WTC11 (cell line): ENCODE data around the gene RCAN2. TPM values are rescaled to one million over a fixed set of nuclear protein-coding genes. Genes with fewer than 3 reads are reported as not detected.

Experiments
- ATAC-seq: fragments of 200-7000 bp; cut with Tn5 transposase; 2 replicates; pipeline ENCODE4 v1.10.0; 2021; ENCODE audit warnings: mild to moderate bottlenecking, moderate library complexity
- CTCF ChIA-PET: fragments of 300-600 bp; sonication (Branson Sonifier 250); formaldehyde crosslinking; loops from one replicate; lab custom pipeline; 2021; ENCODE audit warnings: antibody characterized with exemption; lab: Charles Lee
- POLR2A ChIA-PET: fragments of 350-600 bp; sonication (Branson Sonifier 250); formaldehyde crosslinking; loops from one replicate; lab custom pipeline; 2021; ENCODE audit warnings: antibody characterized with exemption; lab: Charles Lee
- DNase-seq: peaks from one replicate; pipeline ENCODE4 v3.0.0; 2021; ENCODE audit warnings: low spot score
- H3K27ac Mint-ChIP-seq: 2 replicates; pipeline ENCODE4 v1.8.0; 2021; ENCODE audit warnings: mixed read lengths
- H3K27me3 Mint-ChIP-seq: 2 replicates; pipeline ENCODE4 v1.8.0; 2021; ENCODE audit warnings: low read depth, mild to moderate bottlenecking, moderate library complexity, mixed read lengths
- H3K36me3 Mint-ChIP-seq: 2 replicates; pipeline ENCODE4 v1.8.0; 2021; ENCODE audit warnings: mixed read lengths
- H3K4me1 Mint-ChIP-seq: 2 replicates; pipeline ENCODE4 v1.8.0; 2022; ENCODE audit warnings: mixed read lengths
- H3K4me3 Mint-ChIP-seq: 2 replicates; pipeline ENCODE4 v1.8.0; 2021; ENCODE audit warnings: mild to moderate bottlenecking, moderate library complexity, mixed read lengths
- H3K9me3 Mint-ChIP-seq: 2 replicates; pipeline ENCODE4 v1.8.0; 2021; ENCODE audit warnings: mixed read lengths
- AFF4 ChIP-seq: sonication (generic); formaldehyde crosslinking; IDR thresholded peaks from 2 replicates; pipeline ENCODE4 v1.8.1; 2023; ENCODE audit warnings: mild to moderate bottlenecking, missing genetic modification reagents, borderline replicate concordance
- AR ChIP-seq: fragments of 250-450 bp; sonication (Bioruptor Pico); IDR thresholded peaks from 2 replicates; pipeline ENCODE4 v1.9.0; 2021; ENCODE audit warnings: mild to moderate bottlenecking
- ELF4 ChIP-seq: sonication (generic); formaldehyde crosslinking; IDR thresholded peaks from 2 replicates; pipeline ENCODE4 v1.8.1; 2022; ENCODE audit warnings: low read depth, mild to moderate bottlenecking, moderate library complexity, missing genetic modification reagents
- EMX1 ChIP-seq: fragments of 250-450 bp; sonication (Bioruptor Pico); IDR thresholded peaks from 2 replicates; pipeline ENCODE4 v1.8.0; 2021; ENCODE audit warnings: mild to moderate bottlenecking
- ESRRA ChIP-seq: sonication (generic); formaldehyde crosslinking; IDR thresholded peaks from 2 replicates; pipeline ENCODE4 v1.8.1; 2022; ENCODE audit warnings: mild to moderate bottlenecking, missing genetic modification reagents, borderline replicate concordance
- HMGA2 ChIP-seq: fragments of 250-450 bp; sonication (Bioruptor Pico); IDR thresholded peaks from 2 replicates; pipeline ENCODE4 v1.4.0; 2021; ENCODE audit warnings: mild to moderate bottlenecking, moderate library complexity
- MAX ChIP-seq: sonication (generic); formaldehyde crosslinking; IDR thresholded peaks from 2 replicates; pipeline ENCODE4 v1.8.0; 2022; ENCODE audit warnings: mild to moderate bottlenecking, missing genetic modification reagents
- MXD4 ChIP-seq: fragments of 250-450 bp; sonication (Bioruptor Pico); IDR thresholded peaks from 2 replicates; pipeline ENCODE4 v1.8.0; 2021; ENCODE audit warnings: mild to moderate bottlenecking, moderate library complexity, borderline replicate concordance
- MYBL2 ChIP-seq: sonication (generic); formaldehyde crosslinking; IDR thresholded peaks from 2 replicates; pipeline ENCODE4 v1.8.1; 2023; ENCODE audit warnings: mild to moderate bottlenecking, moderate library complexity, missing genetic modification reagents
- NFE2L1 ChIP-seq: sonication (generic); formaldehyde crosslinking; IDR thresholded peaks from 2 replicates; pipeline ENCODE4 v1.8.1; 2023; ENCODE audit warnings: missing genetic modification reagents
- OVOL2 ChIP-seq: fragments of 250-450 bp; sonication (Bioruptor Pico); IDR thresholded peaks from 2 replicates; pipeline ENCODE4 v1.9.0; 2021; ENCODE audit warnings: mild to moderate bottlenecking, borderline replicate concordance
- PRDM15 ChIP-seq: sonication (generic); formaldehyde crosslinking; IDR thresholded peaks from 2 replicates; pipeline ENCODE4 v1.8.0; 2022; ENCODE audit warnings: missing genetic modification reagents
- TCF7 ChIP-seq: sonication (generic); formaldehyde crosslinking; IDR thresholded peaks from 2 replicates; pipeline ENCODE4 v1.8.0; 2022; ENCODE audit warnings: mild to moderate bottlenecking, low read depth, missing genetic modification reagents, moderate library complexity
- TEAD1 ChIP-seq: sonication (generic); formaldehyde crosslinking; IDR thresholded peaks from 2 replicates; pipeline ENCODE4 v1.8.0; 2022; ENCODE audit warnings: mild to moderate bottlenecking, missing genetic modification reagents
- USF1 ChIP-seq: sonication (generic); formaldehyde crosslinking; IDR thresholded peaks from 2 replicates; pipeline ENCODE4 v1.8.0; 2022; ENCODE audit warnings: mild to moderate bottlenecking, missing genetic modification reagents
- ZBTB21 ChIP-seq: sonication (generic); formaldehyde crosslinking; IDR thresholded peaks from 2 replicates; pipeline ENCODE4 v1.8.1; 2023; ENCODE audit warnings: mild to moderate bottlenecking, missing genetic modification reagents, borderline replicate concordance
- ZMAT4 ChIP-seq: fragments of 250-450 bp; sonication (Bioruptor Pico); IDR thresholded peaks from 2 replicates; pipeline ENCODE4 v1.9.0; 2021; ENCODE audit warnings: mild to moderate bottlenecking
- ZNF532 ChIP-seq: fragments of 250-450 bp; sonication (Bioruptor Pico); IDR thresholded peaks from 2 replicates; pipeline ENCODE4 v1.9.0; 2021; ENCODE audit warnings: mild to moderate bottlenecking, borderline replicate concordance
- total RNA-seq: library from RNA; stranded (reverse); gene quantifications from 3 replicates; pipeline ENCODE4 v1.2.3, GENCODE V29; 2021

Gene RCAN2
- total RNA-seq, 1 experiment from 2014 or later = 3.9 TPM

- ChIA-PET POLR2A (no interaction called here), CTCF (interaction anchor here (0.9 kb wide), 1 partner anchor 447 kb away, joined by 4 read pairs; no protein-coding TSS in a partner anchor)
- Mint-ChIP-seq H3K36me3 (no peaks in the 10 kb centered on the region), H3K9me3 (peaks cover 23% of the 10 kb centered on the region), H3K4me1 (no peaks in the 10 kb centered on the region), H3K4me3 (no peak overlapping the region), H3K27me3 (peaks cover 2% of the 10 kb centered on the region), H3K27ac (no peak overlapping the region)
- ATAC-seq (no peak), DNase-seq (no peak)
- TF ChIP-seq PRDM15 (CRISPR knock-in tag) (no peak), AR (no peak), TEAD1 (CRISPR knock-in tag) (no peak), ESRRA (no peak), OVOL2 (CRISPR knock-in tag) (no peak), TCF7 (CRISPR knock-in tag) (no peak), MAX (no peak), NFE2L1 (CRISPR knock-in tag) (no peak)
Observed at GRCh38 chr6:46208303-46208702, 282.9 kb downstream of the RCAN2 start.

- DNase-seq (no peak), ATAC-seq (no peak)
- ChIA-PET CTCF (interaction anchor here (0.9 kb wide), 1 partner anchor 449 kb away, joined by 4 read pairs; no protein-coding TSS in a partner anchor), POLR2A (no interaction called here)
- peaks cover 33% of the 10 kb centered on the region for H3K9me3 Mint-ChIP-seq
- no peaks in the 10 kb centered on the region for H3K4me1 Mint-ChIP-seq
- H3K27me3 Mint-ChIP-seq = no peaks in the 10 kb centered on the region
- H3K27ac Mint-ChIP-seq = no peak overlapping the region
- no peak overlapping the region for H3K4me3 Mint-ChIP-seq
- H3K36me3 Mint-ChIP-seq = no peaks in the 10 kb centered on the region
- TF ChIP-seq ZNF532 (CRISPR knock-in tag) (no peak), ZMAT4 (CRISPR knock-in tag) (no peak), MXD4 (CRISPR knock-in tag) (no peak), EMX1 (CRISPR knock-in tag) (no peak), AFF4 (CRISPR knock-in tag) (no peak), USF1 (CRISPR knock-in tag) (no peak), ZBTB21 (no peak), ELF4 (CRISPR knock-in tag) (no peak), MYBL2 (CRISPR knock-in tag) (no peak), HMGA2 (no peak)
Observed at GRCh38 chr6:46207174-46207573, 284.1 kb downstream of the RCAN2 start.
